MCF 10A (cell line): ENCODE results near the gene MSI2. TPM values are rescaled to one million over a fixed set of nuclear protein-coding genes. Genes with fewer than 3 reads are reported as not detected.

Experiments used
- BruUV-seq: library from RNA; stranded (reverse); fragments of 400-500 nt; replicated peaks from 2 replicates; lab custom pipeline; 2021; lab: Mats Ljungman, UMichigan
- CTCF ChIA-PET: fragments of 300-600 bp; sonication (Branson Sonifier 250); formaldehyde crosslinking; extraction: SDS; loops from one replicate; lab custom pipeline; 2021; ENCODE audit warnings: antibody characterized with exemption, inconsistent platforms; lab: Yijun Ruan, JAX
- POLR2A ChIA-PET: fragments of 300-600, 350-650 bp; sonication (Branson Sonifier 250); formaldehyde crosslinking; extraction: SDS; loops from one replicate; lab custom pipeline; 2020; ENCODE audit warnings: antibody characterized with exemption, inconsistent platforms; lab: Yijun Ruan, JAX
- DNase-seq: peaks from one replicate; pipeline ENCODE4 v3.0.0-alpha.2; 2018; ENCODE audit not compliant: unreplicated experiment
- H3K27ac Mint-ChIP-seq: one replicate; pipeline ENCODE4 v1.8.0; 2022; ENCODE audit warnings: mild to moderate bottlenecking, low read depth, mixed read lengths; ENCODE audit not compliant: unreplicated experiment
- H3K27me3 Mint-ChIP-seq: one replicate; pipeline ENCODE4 v1.8.0; 2022; ENCODE audit warnings: mixed read lengths; ENCODE audit not compliant: insufficient read depth, unreplicated experiment
- H3K36me3 Mint-ChIP-seq: one replicate; pipeline ENCODE4 v1.8.0; 2022; ENCODE audit warnings: mild to moderate bottlenecking, moderate library complexity, mixed read lengths; ENCODE audit not compliant: insufficient read depth, unreplicated experiment
- H3K4me1 Mint-ChIP-seq: one replicate; pipeline ENCODE4 v1.8.0; 2022; ENCODE audit warnings: mixed read lengths; ENCODE audit not compliant: insufficient read depth, unreplicated experiment
- H3K4me3 Mint-ChIP-seq: one replicate; pipeline ENCODE4 v1.8.0; 2022; ENCODE audit warnings: mild to moderate bottlenecking, moderate library complexity, mixed read lengths; ENCODE audit not compliant: unreplicated experiment
- H3K9me3 Mint-ChIP-seq: one replicate; pipeline ENCODE4 v1.8.0; 2022; ENCODE audit warnings: mixed read lengths; ENCODE audit not compliant: unreplicated experiment
- intact Hi-C: fragments of 100-400 bp; cut with micrococcal nuclease; formaldehyde crosslinking; loops from 2 replicates; pipeline ENCODE4 v1.14.1; 2022
- total RNA-seq: library from RNA; stranded (reverse); gene quantifications from 2 replicates; pipeline ENCODE4 v1.2.3, GENCODE V29; 2022
- TF ChIP-seq, protein P1 (sequence below): fragments of 200-600 bp; IDR thresholded peaks from one replicate; pipeline ENCODE4 v1.8.0; 2022; ENCODE audit warnings: antibody characterized with exemption, mild to moderate bottlenecking; ENCODE audit not compliant: unreplicated experiment

MSI2 gene
- total RNA-seq, 1 experiment from 2014 or later, result 60.6 TPM

GRCh38 chr17:57395721-57396321 lies 139.5 kb downstream of the MSI2 start:
- POLR2A ChIA-PET, result no interaction called here
- Mint-ChIP-seq H3K27me3 (no peaks in the 10 kb centered on the region), H3K4me1 (no peaks in the 10 kb centered on the region), H3K27ac (no peak overlapping the region), H3K4me3 (no peak overlapping the region), H3K9me3 (no peaks in the 10 kb centered on the region), H3K36me3 (peaks cover 33% of the 10 kb centered on the region)
- intact Hi-C loops, result loop anchor here (2.0 kb wide), 1 partner anchor 19 kb away; no protein-coding TSS in a partner anchor
- CTCF ChIA-PET, result interaction anchor here (0.5 kb wide), 1 partner anchor 388 kb away, joined by 3 read pairs; no protein-coding TSS in a partner anchor
- BruUV-seq, result no TSS peak
- no peak for DNase-seq
- TF ChIP-seq, protein P1, sequence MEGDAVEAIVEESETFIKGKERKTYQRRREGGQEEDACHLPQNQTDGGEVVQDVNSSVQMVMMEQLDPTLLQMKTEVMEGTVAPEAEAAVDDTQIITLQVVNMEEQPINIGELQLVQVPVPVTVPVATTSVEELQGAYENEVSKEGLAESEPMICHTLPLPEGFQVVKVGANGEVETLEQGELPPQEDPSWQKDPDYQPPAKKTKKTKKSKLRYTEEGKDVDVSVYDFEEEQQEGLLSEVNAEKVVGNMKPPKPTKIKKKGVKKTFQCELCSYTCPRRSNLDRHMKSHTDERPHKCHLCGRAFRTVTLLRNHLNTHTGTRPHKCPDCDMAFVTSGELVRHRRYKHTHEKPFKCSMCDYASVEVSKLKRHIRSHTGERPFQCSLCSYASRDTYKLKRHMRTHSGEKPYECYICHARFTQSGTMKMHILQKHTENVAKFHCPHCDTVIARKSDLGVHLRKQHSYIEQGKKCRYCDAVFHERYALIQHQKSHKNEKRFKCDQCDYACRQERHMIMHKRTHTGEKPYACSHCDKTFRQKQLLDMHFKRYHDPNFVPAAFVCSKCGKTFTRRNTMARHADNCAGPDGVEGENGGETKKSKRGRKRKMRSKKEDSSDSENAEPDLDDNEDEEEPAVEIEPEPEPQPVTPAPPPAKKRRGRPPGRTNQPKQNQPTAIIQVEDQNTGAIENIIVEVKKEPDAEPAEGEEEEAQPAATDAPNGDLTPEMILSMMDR, result no peak

- Mint-ChIP-seq H3K36me3 (peaks cover 36% of the 10 kb centered on the region), H3K4me1 (no peaks in the 10 kb centered on the region), H3K4me3 (no peak overlapping the region), H3K27me3 (no peaks in the 10 kb centered on the region), H3K9me3 (no peaks in the 10 kb centered on the region), H3K27ac (no peak overlapping the region)
- TF ChIP-seq, protein P1, result no peak
- no TSS peak for BruUV-seq
- ChIA-PET CTCF (interaction anchor here (0.5 kb wide), 1 partner anchor 387 kb away, joined by 3 read pairs; no protein-coding TSS in a partner anchor), POLR2A (interaction anchor here (0.7 kb wide), 1 partner anchor 12 kb away, joined by 3 read pairs; no protein-coding TSS in a partner anchor)
- DNase-seq, result no peak
- intact Hi-C loops, result no loop called here
Measured at GRCh38 chr17:57396511-57396921, 140.2 kb downstream of the MSI2 start.

DNA sequence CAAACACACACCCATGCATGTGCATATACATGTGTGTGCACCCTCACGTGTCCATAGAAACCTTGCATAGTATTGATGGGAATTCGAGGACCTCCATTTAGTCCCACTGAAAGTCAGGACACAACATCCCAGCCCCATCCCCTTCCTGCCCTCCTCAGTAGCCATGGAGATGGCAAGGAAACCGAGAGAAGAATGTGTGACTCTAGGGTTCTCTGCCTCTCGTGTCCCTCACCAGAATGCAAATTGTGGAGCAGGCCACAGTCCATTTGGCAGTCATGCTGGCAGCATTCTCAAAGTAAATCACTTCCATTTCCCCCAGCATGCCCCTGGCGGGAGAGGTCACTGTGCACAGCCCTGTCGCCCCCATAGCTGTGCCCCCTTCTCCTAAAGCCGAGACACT lies 141.1 kb downstream of the MSI2 start:
- Mint-ChIP-seq H3K36me3 (peaks cover 39% of the 10 kb centered on the region), H3K27ac (no peak overlapping the region), H3K9me3 (no peaks in the 10 kb centered on the region), H3K4me3 (no peak overlapping the region), H3K27me3 (no peaks in the 10 kb centered on the region), H3K4me1 (no peaks in the 10 kb centered on the region)
- no TSS peak for BruUV-seq
- intact Hi-C loops, result no loop called here
- ChIA-PET POLR2A (no interaction called here), CTCF (no interaction called here)
- TF ChIP-seq, protein P1, result no peak
- DNase-seq, result no peak

DNA sequence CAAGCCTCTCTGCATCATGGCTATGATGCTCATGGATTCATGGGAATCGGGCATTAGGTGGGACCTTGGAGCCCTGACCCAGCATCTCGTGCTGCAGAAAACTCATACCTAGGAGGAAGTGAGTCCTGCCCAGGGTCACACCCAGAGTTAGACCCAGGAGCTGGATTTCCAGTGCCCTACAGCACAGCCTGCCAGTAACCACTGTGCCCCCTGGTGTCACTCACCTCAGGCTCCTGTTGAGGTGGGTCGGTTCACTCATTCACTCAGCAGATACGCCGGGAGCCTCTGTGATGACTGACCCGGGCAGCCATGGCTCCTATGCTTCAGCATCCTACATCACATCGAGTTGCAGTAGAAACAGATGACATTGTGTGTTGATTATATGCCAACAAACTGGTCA lies 143.4 kb downstream of the MSI2 start:
- H3K36me3 Mint-ChIP-seq, result peaks cover 50% of the 10 kb centered on the region
- no TSS peak for BruUV-seq

More for the DNA sequence above, 143.4 kb downstream of the MSI2 start:
- no peak overlapping the region for H3K4me3 Mint-ChIP-seq
- no peak overlapping the region for H3K27ac Mint-ChIP-seq
- CTCF ChIA-PET, result interaction anchor here (1.3 kb wide), 1 partner anchor 156 kb away, joined by 4 read pairs; no protein-coding TSS in a partner anchor
- H3K4me1 Mint-ChIP-seq, result no peaks in the 10 kb centered on the region
- POLR2A ChIA-PET, result interaction anchor here (0.8 kb wide), 1 partner anchor 12 kb away, joined by 3 read pairs; no protein-coding TSS in a partner anchor
- no peaks in the 10 kb centered on the region for H3K9me3 Mint-ChIP-seq
- DNase-seq, result no peak
- TF ChIP-seq, protein P1, result no peak
- intact Hi-C loops, result no loop called here
- H3K27me3 Mint-ChIP-seq, result no peaks in the 10 kb centered on the region
